IPS-18c (cell line): ENCODE results near the gene CNMD.
"Not testable (repeated sequence)": the region's sequence is repeated elsewhere in the genome, so short reads cannot be mapped to it uniquely, and the experiment has no call there.

Experiments used
- H3K4me3 ChIP-seq: 2 replicates; pipeline ENCODE4 v1.7.0; 2013; ENCODE audit warnings: low read depth, mild to moderate bottlenecking, low read length, moderate library complexity; ENCODE audit not compliant: insufficient read depth
- H3K9me3 ChIP-seq: one replicate; pipeline ENCODE4 v1.6.1; 2013; ENCODE audit warnings: mild to moderate bottlenecking, low read length, moderate library complexity; ENCODE audit not compliant: control insufficient read depth, insufficient read depth

Gene CNMD

DNA sequence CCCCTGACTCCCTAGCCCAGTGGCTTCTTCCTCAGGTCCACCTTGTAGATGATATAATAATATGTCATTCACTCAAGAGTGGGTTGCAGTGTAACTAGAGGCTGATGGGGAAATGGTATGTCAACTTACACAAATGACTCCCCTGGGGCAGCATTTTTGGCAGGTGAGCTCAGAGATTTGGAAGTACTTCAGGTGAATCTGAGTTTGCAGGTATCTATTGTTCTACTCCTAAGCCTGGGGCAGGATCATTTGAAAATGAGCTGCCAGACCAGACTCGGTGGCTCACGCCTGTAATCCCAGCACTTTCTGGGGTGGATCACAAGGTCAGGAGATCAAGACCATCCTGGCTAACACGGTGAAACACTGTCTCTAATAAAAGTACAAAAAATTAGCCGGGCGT, 11.6 kb upstream of the CNMD start:
- Histone ChIP-seq H3K4me3 (no peak overlapping the region), H3K9me3 (no peaks in the 10 kb centered on the region)

DNA sequence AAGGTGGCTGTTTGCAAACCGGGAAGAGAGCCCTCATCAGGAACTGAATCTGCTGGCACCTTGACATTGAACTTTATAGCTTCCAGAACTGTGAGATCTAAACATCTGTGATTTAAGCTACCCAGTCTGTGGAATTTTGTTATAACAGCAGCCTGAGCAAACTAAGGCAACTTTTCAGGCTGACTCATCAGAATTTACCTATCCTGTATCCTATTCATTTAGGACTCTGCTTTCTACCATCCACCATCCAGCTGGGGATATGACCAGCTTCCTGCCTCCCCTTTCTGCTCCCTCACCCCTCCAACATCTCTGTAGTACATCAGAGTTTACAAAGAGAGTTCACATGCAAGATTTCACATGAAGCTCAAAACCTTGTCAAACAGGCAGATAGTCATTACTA, 11.1 kb upstream of the CNMD start:
- no peak overlapping the region for H3K4me3 ChIP-seq
- no peaks in the 10 kb centered on the region for H3K9me3 ChIP-seq

DNA sequence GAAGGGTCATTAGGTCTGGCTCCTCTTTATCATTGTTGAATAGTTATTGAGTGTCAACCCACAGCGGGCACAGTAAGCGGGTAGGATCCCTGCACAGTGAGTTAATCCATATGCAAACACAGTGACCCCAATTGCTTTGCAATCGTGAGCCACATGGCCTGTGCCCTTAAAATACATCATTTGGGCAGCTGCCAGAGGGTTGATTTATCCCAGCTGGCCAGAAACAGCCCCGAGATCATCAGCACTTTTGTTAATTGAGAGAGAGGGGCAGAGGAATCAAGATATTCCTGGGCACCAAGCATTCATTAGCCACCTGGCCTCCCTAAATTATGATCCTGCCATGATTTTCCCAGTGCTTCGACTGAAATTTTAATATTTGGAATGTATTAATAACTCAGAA, 9.8 kb upstream of the CNMD start:
- H3K9me3 ChIP-seq, result no peaks in the 10 kb centered on the region

DNA sequence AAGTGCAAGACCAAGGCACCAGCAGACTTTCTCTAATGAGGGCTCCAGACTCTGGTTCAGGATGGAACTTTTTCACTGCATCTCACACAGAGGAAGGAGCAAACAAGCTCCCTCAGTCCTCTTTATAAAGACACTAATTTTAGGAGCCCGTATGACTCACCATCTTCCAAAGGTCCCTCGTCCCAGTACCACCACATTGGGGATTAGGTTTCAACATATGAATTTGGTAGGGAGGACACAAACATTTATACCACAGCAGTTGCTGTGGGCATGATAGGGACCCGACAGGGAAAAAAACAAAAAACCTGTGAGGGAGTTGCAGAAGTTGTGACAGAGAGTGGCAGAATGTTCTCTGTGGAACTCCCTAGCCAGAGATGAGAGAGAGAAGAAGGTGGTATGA, 6.5 kb upstream of the CNMD start:
- Histone ChIP-seq H3K9me3 (no peaks in the 10 kb centered on the region), H3K4me3 (no peak overlapping the region)

More for the DNA sequence above, 9.8 kb upstream of the CNMD start:
- H3K4me3 ChIP-seq, result no peak overlapping the region

DNA sequence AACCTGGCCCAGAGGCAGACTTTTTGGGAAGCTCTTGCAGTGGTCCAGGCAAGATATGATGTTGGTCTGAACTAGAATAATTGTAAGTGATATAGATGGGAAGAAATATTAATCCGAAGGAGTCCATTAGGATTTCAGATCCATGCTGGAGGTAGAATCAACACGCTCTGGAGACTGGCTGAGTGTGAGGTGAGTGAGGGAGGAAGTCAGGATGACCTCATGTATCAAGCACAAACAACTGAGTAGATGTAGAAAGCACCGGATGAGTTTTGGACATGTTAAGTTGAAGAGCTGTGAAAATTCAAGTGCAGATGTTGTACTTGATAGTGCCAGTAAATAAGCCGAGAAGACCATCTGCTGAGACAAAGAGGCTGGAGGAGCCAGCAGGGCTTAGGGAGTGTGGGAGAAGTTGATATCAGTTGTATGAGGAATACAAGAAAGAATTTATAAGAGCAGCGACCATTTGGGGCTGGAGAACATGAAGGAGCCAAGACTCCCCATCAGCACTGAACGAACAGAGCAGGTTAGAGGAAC, 5.3 kb upstream of the CNMD start:
- Histone ChIP-seq H3K4me3 (no peak overlapping the region), H3K9me3 (no peaks in the 10 kb centered on the region)

DNA sequence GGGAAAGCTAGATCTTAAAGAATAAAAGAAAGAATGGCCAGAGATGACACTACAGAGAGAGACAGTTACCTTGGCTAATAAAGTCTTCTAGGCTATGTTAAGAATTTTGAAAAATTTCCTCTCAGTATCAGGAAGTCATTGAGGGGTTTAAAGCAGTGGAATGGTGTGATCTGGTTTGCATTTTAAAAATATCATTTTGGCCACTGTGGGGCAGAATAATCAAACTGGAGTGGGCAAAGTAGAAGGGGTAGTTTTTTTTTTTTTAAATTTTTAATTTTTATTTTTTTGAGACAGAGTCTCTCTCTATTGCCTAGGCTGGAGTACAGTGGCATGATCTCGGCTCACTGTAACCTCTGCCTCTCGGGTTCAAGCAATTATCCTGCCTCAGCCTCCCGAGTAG, 4.4 kb upstream of the CNMD start:
- Histone ChIP-seq H3K9me3 (no peaks in the 10 kb centered on the region), H3K4me3 (no peak overlapping the region)

DNA sequence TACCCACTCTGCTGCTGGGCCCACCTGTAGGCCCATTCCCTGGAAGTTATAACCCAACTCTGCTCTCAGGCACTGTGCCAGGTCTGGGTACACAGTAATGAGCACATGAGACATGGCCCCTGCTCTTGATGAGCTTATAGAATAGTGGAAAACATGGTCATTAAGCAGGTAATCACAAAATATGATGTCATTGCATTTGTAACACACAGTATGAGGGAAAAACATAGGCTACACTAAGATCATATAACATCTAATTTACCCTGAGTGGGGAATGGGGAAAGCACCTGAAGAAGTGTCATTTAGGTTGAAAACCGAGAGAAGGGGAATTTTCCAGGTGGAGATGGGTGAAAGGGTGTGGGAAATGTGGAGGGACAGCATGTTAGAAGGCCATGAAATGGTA, 3.9 kb upstream of the CNMD start:
- Histone ChIP-seq H3K9me3 (no peaks in the 10 kb centered on the region), H3K4me3 (no peak overlapping the region)

DNA sequence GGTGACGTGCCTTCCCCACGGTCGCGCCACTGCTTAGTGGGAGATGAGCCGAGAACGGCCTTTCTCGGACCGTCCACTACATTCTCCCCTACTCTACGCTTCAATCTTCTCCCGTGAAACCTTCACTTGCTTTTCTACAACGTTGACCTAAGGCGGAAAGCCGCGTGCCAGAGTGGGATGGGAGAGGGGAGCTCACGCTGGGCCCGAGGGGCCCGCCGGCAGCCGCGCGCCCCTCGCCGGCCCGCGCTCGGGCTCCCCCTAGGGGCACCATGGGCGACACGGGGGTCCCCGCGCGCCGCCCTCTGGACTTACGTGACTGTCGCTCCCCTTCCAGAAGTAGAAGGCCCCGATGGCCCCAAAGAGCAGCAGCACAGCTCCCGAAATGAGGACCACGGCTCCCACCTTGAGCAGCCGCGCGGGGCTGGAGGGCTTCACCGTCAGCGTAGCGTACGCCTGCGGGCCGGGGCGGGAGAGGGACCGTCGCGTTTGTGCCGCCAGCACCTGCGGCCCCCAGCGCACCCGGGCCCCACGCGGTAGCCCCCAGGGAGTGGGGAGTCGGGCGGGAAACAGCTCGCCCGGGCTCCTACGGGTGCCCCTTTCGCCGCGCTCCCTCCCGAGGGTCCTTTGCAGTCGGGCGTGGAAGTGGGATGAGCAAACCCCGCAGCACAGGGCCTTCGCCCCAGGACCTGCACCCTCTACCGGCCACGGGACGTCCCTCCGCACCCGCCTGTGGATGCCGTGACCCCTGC, 727 bp downstream of the CNMD start:
- peak overlapping the region; percentile 66 for H3K4me3 ChIP-seq
- no peaks in the 10 kb centered on the region for H3K9me3 ChIP-seq

DNA sequence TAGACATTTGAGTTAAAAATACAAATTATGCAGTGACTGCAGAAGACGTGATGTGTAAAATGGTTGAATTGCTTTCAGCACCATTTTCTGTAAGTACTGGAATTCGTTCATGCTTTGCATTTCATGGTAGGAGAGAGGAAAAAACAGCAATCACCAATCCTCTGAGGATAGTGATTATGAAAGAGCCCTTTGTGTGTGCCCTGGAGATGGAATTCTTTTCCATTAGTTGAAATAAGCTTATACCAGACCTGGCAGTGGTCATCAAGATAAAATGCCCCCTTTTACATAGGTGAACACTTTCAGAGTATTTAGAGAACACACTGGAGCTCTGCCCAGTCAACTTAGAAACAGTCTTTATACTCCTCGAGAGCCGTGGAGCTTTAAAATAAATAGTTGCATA, 1.7 kb downstream of the CNMD start:
- H3K4me3 ChIP-seq, result no peak overlapping the region

DNA sequence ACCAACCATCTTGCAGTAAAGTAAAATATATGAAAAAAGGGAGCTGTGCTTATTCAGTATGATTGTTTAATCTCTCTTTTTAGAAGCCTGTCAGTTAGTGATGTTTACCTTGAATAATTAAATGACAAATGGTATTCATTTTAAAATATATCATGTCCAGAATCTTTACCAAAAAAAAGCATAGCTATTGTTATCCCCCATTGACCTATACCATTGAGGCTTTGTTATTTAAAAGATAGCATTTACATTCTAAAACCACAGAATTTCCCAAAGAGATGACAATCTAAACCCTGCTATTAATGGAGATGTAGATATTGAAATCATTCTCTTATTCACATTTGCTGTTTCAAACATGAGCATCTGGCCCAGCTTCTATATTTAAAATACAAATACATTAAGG, 2.2 kb downstream of the CNMD start:
- Histone ChIP-seq H3K4me3 (no peak overlapping the region), H3K9me3 (no peaks in the 10 kb centered on the region)

More for the DNA sequence above, 1.7 kb downstream of the CNMD start:
- H3K9me3 ChIP-seq, result no peaks in the 10 kb centered on the region

DNA sequence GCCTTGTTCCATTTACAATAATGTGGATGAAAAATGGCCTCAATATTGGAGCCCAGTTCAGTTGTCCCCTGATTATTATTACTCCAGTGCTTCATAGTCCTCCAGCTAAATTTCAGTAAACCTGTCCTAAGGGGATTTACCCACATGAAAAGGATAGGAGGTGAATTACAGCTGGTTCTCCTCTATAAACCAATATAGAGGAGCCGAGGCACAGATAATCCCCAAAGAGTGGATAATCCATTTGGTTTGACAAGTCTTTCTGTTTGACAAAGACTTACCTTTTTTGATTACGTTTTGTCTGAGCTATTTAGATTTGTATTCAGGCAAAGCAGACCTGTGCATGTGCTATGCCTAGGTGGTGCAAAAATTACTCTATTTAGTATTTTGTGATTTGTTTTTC, 2.7 kb downstream of the CNMD start:
- no peak overlapping the region for H3K4me3 ChIP-seq
- no peaks in the 10 kb centered on the region for H3K9me3 ChIP-seq

DNA sequence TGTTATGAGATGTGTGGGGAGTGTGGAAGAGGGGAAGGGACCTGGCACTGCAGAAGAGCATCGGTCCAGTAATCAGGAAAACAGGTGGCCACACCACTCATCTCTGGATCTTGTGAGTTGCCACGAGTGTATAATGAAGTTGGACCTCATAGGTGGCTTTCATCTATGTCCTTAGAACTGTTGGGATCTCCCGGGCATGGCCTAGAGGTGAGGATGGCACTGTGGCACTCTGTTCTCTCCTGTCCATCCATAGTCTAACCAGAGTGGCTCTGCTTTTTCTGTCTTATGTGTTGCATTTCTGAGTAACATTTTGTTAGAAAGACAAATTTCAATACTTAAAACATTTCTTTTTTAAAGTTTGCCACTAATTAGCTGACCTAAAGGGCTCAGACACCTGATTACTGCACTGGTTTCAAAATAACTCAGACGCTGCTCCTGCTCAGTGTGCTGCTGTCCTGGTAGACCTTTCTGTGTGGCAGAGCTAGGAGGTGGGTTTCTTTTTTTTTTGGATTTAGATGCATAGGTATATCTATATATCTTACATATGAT, 5.5 kb downstream of the CNMD start:
- Histone ChIP-seq H3K4me3 (no peak overlapping the region), H3K9me3 (no peaks in the 10 kb centered on the region)

DNA sequence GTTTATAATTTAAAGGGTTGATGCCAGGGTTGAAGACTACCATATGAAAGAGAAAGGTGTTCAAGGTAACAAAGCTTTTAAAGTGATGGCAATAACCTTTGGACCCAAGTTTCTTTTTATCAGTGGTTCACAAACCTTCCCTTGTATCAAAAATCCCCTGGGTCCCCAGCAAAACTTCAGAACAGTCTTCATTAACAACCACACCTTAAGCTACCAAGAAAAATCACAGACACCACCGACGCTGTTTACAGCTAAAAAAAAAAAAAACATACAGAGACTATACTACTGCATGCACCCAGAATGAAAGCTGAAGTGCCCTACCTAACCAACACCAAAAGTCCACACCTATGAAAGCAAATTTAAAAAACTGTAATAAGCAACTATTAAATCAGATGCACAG, 13.4 kb downstream of the CNMD start:
- Histone ChIP-seq H3K9me3 (peaks cover 6% of the 10 kb centered on the region), H3K4me3 (no peak overlapping the region)

DNA sequence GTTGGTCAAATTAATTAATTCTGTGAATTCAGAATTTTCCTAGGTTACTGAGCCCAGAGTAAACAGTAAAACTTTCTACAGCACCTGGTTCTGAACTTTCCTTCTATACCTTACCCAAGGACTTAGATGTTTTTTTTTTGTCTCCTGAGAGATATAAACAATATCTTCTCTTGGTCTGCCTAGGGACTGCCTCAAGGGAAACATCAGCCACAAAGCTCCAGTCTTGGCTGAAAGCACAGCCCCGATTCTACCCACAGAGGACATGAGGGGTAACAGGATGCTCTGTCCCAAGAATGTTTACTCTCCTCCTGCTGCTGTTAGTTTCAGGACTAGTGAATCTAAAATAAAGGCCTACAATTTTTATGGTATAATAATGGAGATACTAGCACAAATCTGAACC, 14.3 kb downstream of the CNMD start:
- peaks cover 11% of the 10 kb centered on the region for H3K9me3 ChIP-seq
- no peak overlapping the region for H3K4me3 ChIP-seq

DNA sequence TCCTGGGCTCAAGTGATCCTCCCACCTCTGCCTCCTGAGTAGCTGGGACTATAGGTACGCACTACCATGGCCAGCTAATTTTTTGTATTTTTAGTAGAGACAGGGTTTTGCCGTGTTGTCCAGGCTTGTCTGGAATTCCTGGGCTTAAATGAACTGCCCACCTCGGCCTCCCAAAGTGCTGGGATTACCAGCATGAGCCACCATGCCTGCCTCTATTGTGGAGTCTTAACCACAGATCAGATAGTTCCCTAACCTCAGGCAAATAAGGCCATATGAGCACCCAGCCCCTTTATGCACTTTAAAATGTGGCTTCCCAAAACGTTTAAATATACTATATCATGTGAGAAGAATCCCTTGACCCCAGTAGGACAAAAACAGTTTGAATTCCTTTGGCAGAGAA, 16.4 kb downstream of the CNMD start:
- Histone ChIP-seq H3K4me3 (no peak overlapping the region), H3K9me3 (peaks cover 12% of the 10 kb centered on the region)

DNA sequence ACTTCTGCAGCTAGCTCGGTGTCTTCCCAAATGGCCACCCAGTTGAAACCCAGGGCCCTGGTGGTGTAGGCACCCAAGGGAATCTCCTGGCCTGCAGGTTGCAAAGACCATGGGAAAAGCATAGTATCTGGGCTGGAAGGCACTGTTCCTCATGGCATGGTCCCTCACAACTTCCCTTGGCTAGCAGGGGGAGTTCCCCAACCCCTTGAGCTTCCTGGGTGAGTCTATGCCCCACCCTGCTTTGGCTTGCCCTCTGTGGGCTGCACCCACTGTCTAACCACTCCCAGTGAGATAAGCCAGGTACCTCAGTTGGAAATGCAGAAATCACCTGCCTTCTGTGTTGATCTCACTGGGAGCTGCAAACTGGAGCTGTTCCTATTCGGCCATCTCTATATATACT, 18.3 kb downstream of the CNMD start:
- not testable (repeated sequence) for H3K4me3 ChIP-seq
- H3K9me3 ChIP-seq, result peaks cover 15% of the 10 kb centered on the region

DNA sequence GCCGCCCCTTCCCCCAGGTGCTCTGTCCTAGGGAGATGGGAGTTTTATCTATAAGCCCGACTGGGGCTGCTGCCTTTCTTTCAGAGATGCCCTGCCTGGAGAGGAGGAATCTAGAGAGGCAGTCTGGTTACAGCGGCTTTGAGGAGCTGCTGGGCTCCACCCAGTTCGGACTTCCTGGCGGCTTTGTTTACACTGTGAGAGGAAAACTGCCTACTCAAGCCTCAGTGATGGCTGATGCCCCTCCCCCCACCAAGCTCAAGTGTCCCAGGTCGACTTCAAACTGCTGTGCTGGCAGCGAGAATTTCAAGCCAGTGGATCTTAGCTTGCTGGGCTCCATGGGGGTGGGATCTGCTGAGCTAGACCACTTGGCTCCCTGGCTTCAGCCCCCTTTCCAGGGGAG, 18.7 kb downstream of the CNMD start:
- H3K9me3 ChIP-seq, result peaks cover 15% of the 10 kb centered on the region
- H3K4me3 ChIP-seq, result not testable (repeated sequence)

DNA sequence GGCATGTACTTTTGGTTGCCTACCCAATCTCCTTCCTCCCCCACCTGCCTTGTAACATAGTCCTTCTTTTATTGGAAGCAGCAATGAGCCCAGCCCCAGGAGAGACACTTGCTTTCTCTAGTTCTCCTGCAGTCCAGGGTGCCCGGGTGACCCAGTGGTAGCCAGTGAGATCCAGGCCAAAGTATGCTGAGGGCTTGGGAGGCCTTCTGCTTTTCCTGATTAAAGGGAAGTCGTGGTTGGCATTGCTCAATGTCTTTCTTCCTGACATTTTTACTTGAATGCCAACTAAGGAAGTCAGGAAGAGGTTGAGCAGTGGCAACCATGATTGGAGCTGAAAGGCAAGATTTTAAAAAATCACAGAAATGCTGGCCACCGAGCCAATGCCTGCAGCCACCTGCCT, 25.7 kb downstream of the CNMD start:
- H3K4me3 ChIP-seq, result no peak overlapping the region
- H3K9me3 ChIP-seq, result peaks cover 3% of the 10 kb centered on the region

DNA sequence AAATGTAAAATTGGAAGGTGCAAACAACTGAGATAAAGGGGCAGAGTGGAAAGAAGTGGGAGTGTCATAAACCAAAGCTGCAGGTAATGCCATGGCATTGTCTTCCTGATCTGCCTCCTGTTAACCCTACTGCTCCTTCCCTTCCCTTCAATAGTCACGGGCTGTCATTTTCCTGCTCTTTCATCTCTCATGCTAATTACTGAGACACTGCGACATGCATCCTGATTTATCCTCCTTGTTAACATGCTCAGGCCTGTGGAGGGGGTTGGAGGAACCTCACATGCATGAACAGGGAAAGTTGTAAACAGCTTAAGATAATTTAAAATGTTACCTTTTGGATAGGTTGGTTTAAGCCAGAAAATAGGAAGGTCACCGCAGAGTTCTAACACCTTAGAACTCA, 27.2 kb downstream of the CNMD start:
- peaks cover 3% of the 10 kb centered on the region for H3K9me3 ChIP-seq
- no peak overlapping the region for H3K4me3 ChIP-seq
